ENCODE results near the gene HNRNPA3.

- TF ChIP-seq NFRKB (IDR thresholded peaks at IDR 0.05): no peak
- TF ChIP-seq BHLHE40 (IDR thresholded peaks at IDR 0.05; ENCODE audit: borderline replicate concordance): no peak
- TF ChIP-seq PKNOX1 (IDR thresholded peaks at IDR 0.05): no peak
- no peak for TF ChIP-seq SUZ12 (IDR thresholded peaks at IDR 0.05)
These were observed 32.2 kb upstream of the HNRNPA3 start for GRCh38 chr2:177180269-177181000.

All from HEK293T (cell line).